Measurements from ENCODE around the gene RYK.

DNA sequence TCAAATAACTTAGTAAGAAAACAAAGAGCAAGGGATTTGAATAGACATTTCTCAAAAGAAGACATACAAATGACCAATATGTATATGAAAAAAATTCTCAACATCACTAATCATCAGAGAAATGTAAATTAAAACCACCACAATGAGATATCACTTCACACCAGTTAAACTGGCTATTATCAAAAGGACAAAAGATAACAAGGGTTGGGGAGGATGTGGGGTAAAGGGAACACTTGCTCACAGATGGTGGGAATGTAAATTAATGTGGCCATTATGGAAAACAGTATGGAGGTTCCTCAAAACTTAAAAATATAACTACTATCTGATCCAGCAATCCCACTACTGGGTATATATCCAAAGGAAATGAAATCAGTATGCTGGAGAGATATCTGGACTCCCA is 46.0 kb upstream of the RYK start:
- no peak for TF ChIP-seq CTCF (conservative IDR thresholded peaks at IDR 0.05)
- no peak for TF ChIP-seq EZH2 (IDR thresholded peaks at IDR 0.05; ENCODE audit: low read depth)
